ENCODE data around the gene SLC27A3. TPM values are rescaled to one million over a fixed set of nuclear protein-coding genes. Genes with fewer than 3 reads are reported as not detected.

SLC27A3 gene
- total RNA-seq, 1 donor from 2014 or later: 15.7 TPM

- DNase-seq (ENCODE audit: extremely low read depth, low read depth, low spot score): no peak
These were observed 21.8 kb downstream of the SLC27A3 start for GRCh38 chr1:153796786-153797659.

- no peak for DNase-seq (ENCODE audit: extremely low read depth, low read depth, low spot score)
These were observed 23.2 kb downstream of the SLC27A3 start for GRCh38 chr1:153798468-153798780.

- DNase-seq (ENCODE audit: extremely low read depth, low read depth, low spot score): no peak
These were observed 23.8 kb downstream of the SLC27A3 start for GRCh38 chr1:153799016-153799415.

- no peak for DNase-seq (ENCODE audit: extremely low read depth, low read depth, low spot score)
These were observed 24.6 kb downstream of the SLC27A3 start for GRCh38 chr1:153799566-153800465.

GRCh38 chr1:153800516-153800915 lies 25.3 kb downstream of the SLC27A3 start:
- DNase-seq (ENCODE audit: extremely low read depth, low read depth, low spot score): no peak

GRCh38 chr1:153801028-153801625 lies 25.9 kb downstream of the SLC27A3 start:
- DNase-seq (ENCODE audit: extremely low read depth, low read depth, low spot score): no peak

GRCh38 chr1:153801786-153802697 lies 26.8 kb downstream of the SLC27A3 start:
- no peak for DNase-seq (ENCODE audit: extremely low read depth, low read depth, low spot score)

GRCh38 chr1:153803470-153804056 lies 28.4 kb downstream of the SLC27A3 start:
- DNase-seq (ENCODE audit: extremely low read depth, low read depth, low spot score): no peak

GRCh38 chr1:153804112-153804511 lies 28.9 kb downstream of the SLC27A3 start:
- DNase-seq (ENCODE audit: extremely low read depth, low read depth, low spot score): no peak

- DNase-seq (ENCODE audit: extremely low read depth, low read depth, low spot score): no peak
These were observed 30.0 kb downstream of the SLC27A3 start for GRCh38 chr1:153805042-153805745.

- DNase-seq (ENCODE audit: extremely low read depth, low read depth, low spot score): no peak
These were observed 30.9 kb downstream of the SLC27A3 start for GRCh38 chr1:153805886-153806719.

GRCh38 chr1:153816283-153816889 lies 41.2 kb downstream of the SLC27A3 start:
- DNase-seq (ENCODE audit: extremely low read depth, low read depth, low spot score): no peak

- no peak for DNase-seq (ENCODE audit: extremely low read depth, low read depth, low spot score)
These were observed 43.7 kb downstream of the SLC27A3 start for GRCh38 chr1:153818876-153819275.

GRCh38 chr1:153827168-153827964 lies 52.2 kb downstream of the SLC27A3 start:
- DNase-seq (ENCODE audit: extremely low read depth, low read depth, low spot score): no peak

Measured in glomerular endothelial cell (primary cell).